Stimulated activated CD4-positive, alpha-beta T cell treated with anti-CD3 and anti-CD28 coated beads, TNF-alpha, amount 100 ng/mL, for 1 hour (primary cell): ENCODE measurements around the gene GATB.

Experiments
- DNase-seq, 3 donors: peaks; one replicate each; pipeline ENCODE4 v3.0.0-alpha.2; 2020; ENCODE audit warnings: low read depth in 3 of 3, low spot score in 1 of 3

The GATB gene

GRCh38 chr4:151657896-151658295 is 102.9 kb downstream of the GATB start:
- no peak for DNase-seq

GRCh38 chr4:151656058-151656457 is 104.7 kb downstream of the GATB start:
- no peak for DNase-seq

- DNase-seq = no peak
Measured at GRCh38 chr4:151653548-151653918, 107.3 kb downstream of the GATB start.

- no peak for DNase-seq
Measured at GRCh38 chr4:151652841-151653547, 107.8 kb downstream of the GATB start.

GRCh38 chr4:151651496-151651895 is 109.3 kb downstream of the GATB start:
- no peak for DNase-seq

GRCh38 chr4:151649479-151649878 is 111.3 kb downstream of the GATB start:
- DNase-seq = no peak

GRCh38 chr4:151646322-151646721 is 114.5 kb downstream of the GATB start:
- DNase-seq = no peak

- no peak for DNase-seq
Measured at GRCh38 chr4:151644622-151645021, 116.2 kb downstream of the GATB start.

- DNase-seq = no peak
Measured at GRCh38 chr4:151643564-151643963, 117.2 kb downstream of the GATB start.

- DNase-seq = no peak
Measured at GRCh38 chr4:151641983-151642382, 118.8 kb downstream of the GATB start.

GRCh38 chr4:151641167-151641566 is 119.6 kb downstream of the GATB start:
- DNase-seq = no peak

GRCh38 chr4:151640381-151640780 is 120.4 kb downstream of the GATB start:
- DNase-seq = no peak

- no peak for DNase-seq
Measured at GRCh38 chr4:151638295-151638858, 122.4 kb downstream of the GATB start.

GRCh38 chr4:151631349-151631748 is 129.5 kb downstream of the GATB start:
- no peak for DNase-seq

- DNase-seq = no peak
Measured at GRCh38 chr4:151629097-151629783, 131.6 kb downstream of the GATB start.

- DNase-seq = no peak
Measured at GRCh38 chr4:151628001-151628608, 132.7 kb downstream of the GATB start.

- DNase-seq = no peak
Measured at GRCh38 chr4:151627491-151627890, 133.3 kb downstream of the GATB start.

- DNase-seq = no peak
Measured at GRCh38 chr4:151626751-151627150, 134.1 kb downstream of the GATB start.

- DNase-seq = no peak
Measured at GRCh38 chr4:151626228-151626627, 134.6 kb downstream of the GATB start.

- no peak for DNase-seq
Measured at GRCh38 chr4:151624626-151625565, 135.9 kb downstream of the GATB start.
